ENCODE measurements around the gene FAM83F.

The FAM83F gene

DNA sequence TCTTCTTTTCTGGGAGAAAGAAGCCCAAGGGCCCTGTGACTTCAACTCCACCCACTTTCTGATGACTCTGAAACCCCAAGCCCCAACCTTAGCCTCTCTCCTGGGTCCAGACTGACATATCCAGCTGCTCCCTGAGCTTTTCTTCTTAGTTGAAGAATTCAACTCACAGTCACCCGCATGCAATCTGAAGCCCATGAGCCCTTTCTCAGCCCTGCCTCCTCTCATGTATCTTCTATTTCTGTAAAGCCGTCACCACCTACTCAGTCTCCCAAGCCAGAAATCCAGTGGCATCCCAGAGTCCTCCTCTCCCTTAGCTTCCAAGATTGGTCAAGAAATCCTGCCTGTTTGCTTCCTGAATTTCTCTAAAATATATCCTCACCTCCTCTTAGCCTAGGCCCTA lies 41.7 kb upstream of the FAM83F start:
- no peak for TF ChIP-seq CTCF (IDR thresholded peaks at IDR 0.05)

- no peak for TF ChIP-seq CTCF (IDR thresholded peaks at IDR 0.05)
These were observed 40.1 kb upstream of the FAM83F start for GRCh38 chr22:39954584-39955055.

DNA sequence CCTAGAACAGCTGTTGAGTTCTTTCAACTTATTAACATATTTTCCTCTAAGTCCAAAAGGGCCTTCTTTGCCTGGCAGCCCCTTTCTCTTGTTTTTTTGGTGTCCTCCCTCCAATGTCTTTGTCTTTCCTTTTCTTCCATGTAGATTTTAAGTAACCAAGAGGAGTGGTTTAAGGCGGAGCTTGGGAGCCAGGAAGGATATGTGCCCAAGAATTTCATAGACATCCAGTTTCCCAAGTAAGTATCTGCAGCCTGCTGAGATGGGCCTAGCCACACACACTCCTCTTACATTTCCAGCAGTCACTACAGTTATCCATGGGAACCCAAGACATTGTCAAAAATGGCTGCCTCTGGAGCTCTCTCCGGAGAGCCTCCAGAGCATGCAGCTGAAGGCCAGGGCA lies 39.1 kb upstream of the FAM83F start:
- no peak for TF ChIP-seq CTCF (IDR thresholded peaks at IDR 0.05)

DNA sequence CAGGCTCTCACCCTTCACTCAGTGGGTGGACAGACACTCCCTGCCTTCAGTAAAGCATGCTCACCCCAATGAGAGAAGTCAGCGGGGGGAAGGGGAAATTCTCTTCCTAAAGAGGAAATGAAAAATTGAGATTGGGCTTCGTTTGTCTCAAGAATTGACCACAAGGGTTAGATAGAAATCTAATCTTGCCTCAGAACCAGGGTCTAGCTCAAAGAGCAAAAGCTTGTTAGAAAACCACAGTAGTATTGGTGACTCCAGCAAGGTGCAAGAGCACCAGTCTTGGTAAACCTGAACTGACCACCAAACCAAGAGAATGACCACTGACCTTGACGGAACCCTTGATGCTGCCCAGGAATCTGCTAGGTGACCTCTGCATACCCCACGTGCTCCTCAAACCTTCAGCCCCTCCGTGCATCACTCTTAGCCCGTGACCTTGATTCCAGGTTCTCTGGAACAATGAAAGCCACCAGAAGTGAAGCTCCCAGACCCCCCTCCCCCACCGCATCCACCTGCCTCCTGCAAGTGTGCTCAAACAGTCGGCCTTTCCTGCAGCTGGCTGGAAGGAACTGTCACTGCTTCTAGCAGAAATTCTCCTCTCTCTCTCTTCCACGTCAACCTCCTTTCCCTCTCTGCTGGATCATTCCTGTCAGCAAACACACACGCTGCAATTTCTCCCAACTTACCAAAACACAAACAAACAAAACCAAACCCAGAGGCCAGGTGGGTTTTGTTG lies 37.7 kb upstream of the FAM83F start:
- no peak for TF ChIP-seq CTCF (IDR thresholded peaks at IDR 0.05)

GRCh38 chr22:39958009-39958711 lies 36.6 kb upstream of the FAM83F start:
- no peak for TF ChIP-seq CTCF (IDR thresholded peaks at IDR 0.05)

- TF ChIP-seq CTCF (IDR thresholded peaks at IDR 0.05) = no peak
These were observed 35.7 kb upstream of the FAM83F start for GRCh38 chr22:39958949-39959639.

DNA sequence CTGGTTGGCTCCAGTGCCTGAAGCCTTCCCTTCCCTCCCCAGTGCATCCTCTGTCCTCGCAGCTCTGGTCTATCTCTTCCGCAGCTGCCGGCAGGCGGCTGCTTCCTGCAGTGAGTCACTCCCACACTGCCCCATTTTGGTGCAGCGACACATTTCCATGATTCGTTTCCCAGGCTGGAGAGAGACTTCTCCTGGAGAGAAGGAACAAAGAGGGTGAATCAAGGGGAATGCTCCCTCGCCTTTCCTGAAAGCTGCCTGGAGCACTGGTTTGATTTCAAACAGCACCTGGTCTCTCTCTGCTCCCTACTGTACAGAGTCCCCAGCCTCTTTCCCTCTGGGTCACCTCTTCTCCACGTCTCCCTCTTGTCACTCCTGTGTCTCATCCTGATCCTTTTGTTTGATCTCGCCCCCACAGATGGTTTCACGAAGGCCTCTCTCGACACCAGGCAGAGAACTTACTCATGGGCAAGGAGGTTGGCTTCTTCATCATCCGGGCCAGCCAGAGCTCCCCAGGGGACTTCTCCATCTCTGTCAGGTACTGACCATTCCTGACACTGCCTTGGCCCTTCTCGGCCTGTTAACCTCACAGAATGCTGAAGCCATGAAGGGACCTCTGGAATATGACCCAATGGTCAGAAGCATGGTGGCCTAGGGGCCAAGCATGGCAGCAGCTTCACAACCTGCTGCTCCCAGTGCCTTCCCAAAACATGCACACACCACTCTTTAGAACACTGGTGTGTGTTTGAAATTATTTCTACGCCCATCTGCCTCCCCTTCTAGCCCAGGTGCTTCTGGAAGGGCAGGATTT lies 34.9 kb upstream of the FAM83F start, which contains the start of gene TMA7B:
TSS of gene TMA7B (plus strand) at position 758 of the 808 bp plus-strand sequence. CDS start 3,978 bp downstream, outside the sequence.
- no peak for TF ChIP-seq CTCF (IDR thresholded peaks at IDR 0.05)

All from LNCAP (cell line).